Nephron progenitor cell (in vitro differentiated cells): ENCODE measurements around the gene PKP4.
"Not testable (repeated sequence)": the region's sequence is repeated elsewhere in the genome, so short reads cannot be mapped to it uniquely, and the experiment has no call there.

Experiments used
- DNase-seq: peaks from one replicate; pipeline ENCODE4 v3.0.0; 2021
- H3K27ac Mint-ChIP-seq: 2 replicates; pipeline ENCODE4 v1.8.0; 2021; ENCODE audit warnings: mild to moderate bottlenecking, moderate library complexity, mixed read lengths
- H3K27me3 Mint-ChIP-seq: 2 replicates; pipeline ENCODE4 v1.8.0; 2021; ENCODE audit warnings: mild to moderate bottlenecking, low read depth, mixed read lengths; ENCODE audit not compliant: poor library complexity
- H3K36me3 Mint-ChIP-seq: 2 replicates; pipeline ENCODE4 v1.8.0; 2021; ENCODE audit warnings: low read depth, mixed read lengths
- H3K4me1 Mint-ChIP-seq: 2 replicates; pipeline ENCODE4 v1.8.0; 2021; ENCODE audit warnings: mixed read lengths
- H3K4me3 Mint-ChIP-seq: 2 replicates; pipeline ENCODE4 v1.8.0; 2021; ENCODE audit warnings: mild to moderate bottlenecking, moderate library complexity, mixed read lengths
- H3K9me3 Mint-ChIP-seq: 2 replicates; pipeline ENCODE4 v1.8.0; 2021; ENCODE audit warnings: mild to moderate bottlenecking, moderate library complexity, mixed read lengths
- CTCF ChIP-seq: fragments of 200-600 bp; sonication (generic); IDR thresholded peaks from 2 replicates; pipeline ENCODE4 v1.5.0; 2021; ENCODE audit warnings: antibody characterized with exemption

The PKP4 gene

GRCh38 chr2:158691619-158692018 is 234.9 kb downstream of the PKP4 start:
- H3K9me3 Mint-ChIP-seq, result peaks cover 13% of the 10 kb centered on the region
- H3K27me3 Mint-ChIP-seq, result no peaks in the 10 kb centered on the region
- H3K36me3 Mint-ChIP-seq, result peaks cover 2% of the 10 kb centered on the region
- no peak for DNase-seq
- H3K27ac Mint-ChIP-seq, result no peak overlapping the region
- peaks cover 22% of the 10 kb centered on the region for H3K4me1 Mint-ChIP-seq
- TF ChIP-seq CTCF, result no peak
- H3K4me3 Mint-ChIP-seq, result no peak overlapping the region

- Mint-ChIP-seq H3K27ac (no peak overlapping the region), H3K4me3 (no peak overlapping the region), H3K9me3 (peaks cover 22% of the 10 kb centered on the region), H3K36me3 (peaks cover 11% of the 10 kb centered on the region), H3K4me1 (peaks cover 15% of the 10 kb centered on the region), H3K27me3 (no peaks in the 10 kb centered on the region)
- DNase-seq, result no peak
- no peak for TF ChIP-seq CTCF
Measured at GRCh38 chr2:158692372-158693103, 235.8 kb downstream of the PKP4 start.

GRCh38 chr2:158693476-158693875 is 236.7 kb downstream of the PKP4 start:
- H3K9me3 Mint-ChIP-seq, result peaks cover 26% of the 10 kb centered on the region
- H3K27me3 Mint-ChIP-seq, result no peaks in the 10 kb centered on the region
- peaks cover 15% of the 10 kb centered on the region for H3K36me3 Mint-ChIP-seq
- H3K27ac Mint-ChIP-seq, result no peak overlapping the region
- peaks cover 11% of the 10 kb centered on the region for H3K4me1 Mint-ChIP-seq
- DNase-seq, result no peak
- TF ChIP-seq CTCF, result no peak
- no peak overlapping the region for H3K4me3 Mint-ChIP-seq

- H3K9me3 Mint-ChIP-seq, result peaks cover 26% of the 10 kb centered on the region
- H3K4me1 Mint-ChIP-seq, result no peaks in the 10 kb centered on the region
- TF ChIP-seq CTCF, result no peak
- H3K36me3 Mint-ChIP-seq, result peaks cover 15% of the 10 kb centered on the region
- DNase-seq, result no peak
- H3K4me3 Mint-ChIP-seq, result no peak overlapping the region
- no peaks in the 10 kb centered on the region for H3K27me3 Mint-ChIP-seq
- no peak overlapping the region for H3K27ac Mint-ChIP-seq
Measured at GRCh38 chr2:158695305-158695704, 238.6 kb downstream of the PKP4 start.

GRCh38 chr2:158695744-158696143 is 239.0 kb downstream of the PKP4 start:
- H3K27ac Mint-ChIP-seq, H3K4me1 Mint-ChIP-seq, H3K4me3 Mint-ChIP-seq, H3K27me3 Mint-ChIP-seq, DNase-seq: not testable (repeated sequence)
- H3K36me3 Mint-ChIP-seq, result peaks cover 15% of the 10 kb centered on the region
- H3K9me3 Mint-ChIP-seq, result peaks cover 26% of the 10 kb centered on the region

GRCh38 chr2:158699323-158699722 is 242.6 kb downstream of the PKP4 start:
- Mint-ChIP-seq H3K27ac (no peak overlapping the region), H3K4me1 (peaks cover 15% of the 10 kb centered on the region), H3K9me3 (peaks cover 26% of the 10 kb centered on the region), H3K36me3 (peaks cover 15% of the 10 kb centered on the region), H3K4me3 (no peak overlapping the region), H3K27me3 (peaks cover 8% of the 10 kb centered on the region)
- no peak for TF ChIP-seq CTCF
- no peak for DNase-seq
